Left hindlimb (tissue), 1 donor: Measurements from ENCODE around the gene JAZF1.
A peak's percentile ranks its signal among the peaks of the same experiment; 100 is the strongest.

Source experiments
- DNase-seq: peaks from one replicate; pipeline ENCODE4 v3.0.0-alpha.2; 2018

JAZF1 gene

GRCh38 chr7:28005075-28005846 lies 175.3 kb downstream of the JAZF1 start:
- no peak for DNase-seq

- no peak for DNase-seq
These were observed 177.2 kb downstream of the JAZF1 start for GRCh38 chr7:28003408-28003807.

- no peak for DNase-seq
These were observed 178.0 kb downstream of the JAZF1 start for GRCh38 chr7:28002638-28003037.

- no peak for DNase-seq
These were observed 178.7 kb downstream of the JAZF1 start for GRCh38 chr7:28001896-28002295.

- DNase-seq: no peak
These were observed 180.8 kb downstream of the JAZF1 start for GRCh38 chr7:27999829-28000228.

- no peak for DNase-seq
These were observed 182.2 kb downstream of the JAZF1 start for GRCh38 chr7:27998382-27998781.

- no peak for DNase-seq
These were observed 183.3 kb downstream of the JAZF1 start for GRCh38 chr7:27997188-27997707.

- DNase-seq: no peak
These were observed 184.5 kb downstream of the JAZF1 start for GRCh38 chr7:27996141-27996540.

- no peak for DNase-seq
These were observed 185.4 kb downstream of the JAZF1 start for GRCh38 chr7:27995228-27995627.

- DNase-seq: no peak
These were observed 186.0 kb downstream of the JAZF1 start for GRCh38 chr7:27994639-27995038.

GRCh38 chr7:27992755-27993493 lies 187.7 kb downstream of the JAZF1 start:
- no peak for DNase-seq

GRCh38 chr7:27992097-27992496 lies 188.5 kb downstream of the JAZF1 start:
- DNase-seq: no peak

- no peak for DNase-seq
These were observed 189.5 kb downstream of the JAZF1 start for GRCh38 chr7:27991006-27991528.

- DNase-seq: no peak
These were observed 204.1 kb downstream of the JAZF1 start for GRCh38 chr7:27976531-27976930.

- DNase-seq: no peak
These were observed 207.0 kb downstream of the JAZF1 start for GRCh38 chr7:27973625-27974024.

GRCh38 chr7:27972276-27972675 lies 208.3 kb downstream of the JAZF1 start:
- DNase-seq: no peak

- DNase-seq: peak; percentile 56
These were observed 209.3 kb downstream of the JAZF1 start for GRCh38 chr7:27971171-27971812.

- DNase-seq: no peak
These were observed 210.2 kb downstream of the JAZF1 start for GRCh38 chr7:27970350-27970749.

- DNase-seq: no peak
These were observed 211.2 kb downstream of the JAZF1 start for GRCh38 chr7:27969346-27969745.

GRCh38 chr7:27967639-27968038 lies 213.0 kb downstream of the JAZF1 start:
- DNase-seq: no peak

- no peak for DNase-seq
These were observed 214.3 kb downstream of the JAZF1 start for GRCh38 chr7:27966219-27966780.

GRCh38 chr7:27965650-27966049 lies 214.9 kb downstream of the JAZF1 start:
- DNase-seq: no peak

GRCh38 chr7:27964820-27965219 lies 215.8 kb downstream of the JAZF1 start:
- DNase-seq: no peak
